Activated naive CD8-positive, alpha-beta T cell treated with anti-CD3 and anti-CD28 coated beads for 36 hours (primary cell): ENCODE data around the gene MTX2. TPM values are rescaled to one million over a fixed set of nuclear protein-coding genes. Genes with fewer than 3 reads are reported as not detected.
A peak's percentile ranks its signal among the peaks of the same experiment; 100 is the strongest.
"Not testable (repeated sequence)": the region's sequence is repeated elsewhere in the genome, so short reads cannot be mapped to it uniquely, and the experiment has no call there.

Experiments used
- DNase-seq: peaks from one replicate; pipeline ENCODE4 v3.0.0; 2021
- H3K27ac Mint-ChIP-seq: one replicate; pipeline ENCODE4 v1.8.0; 2022; ENCODE audit warnings: mild to moderate bottlenecking, moderate library complexity, mixed read lengths
- H3K27me3 Mint-ChIP-seq: one replicate; pipeline ENCODE4 v1.8.0; 2022; ENCODE audit warnings: mild to moderate bottlenecking, mixed read lengths
- H3K36me3 Mint-ChIP-seq: one replicate; pipeline ENCODE4 v1.8.0; 2021; ENCODE audit warnings: mild to moderate bottlenecking, mixed read lengths
- H3K4me1 Mint-ChIP-seq: one replicate; pipeline ENCODE4 v1.8.0; 2021; ENCODE audit warnings: mixed read lengths
- H3K4me3 Mint-ChIP-seq: one replicate; pipeline ENCODE4 v1.8.0; 2022; ENCODE audit warnings: mild to moderate bottlenecking, moderate library complexity, mixed read lengths
- H3K9me3 Mint-ChIP-seq: one replicate; pipeline ENCODE4 v1.8.0; 2022; ENCODE audit warnings: mixed read lengths
- total RNA-seq, 2 experiments: library from RNA; stranded (reverse); gene quantifications; one replicate each; pipeline ENCODE4 v1.2.3, GENCODE V29; 2021

Gene MTX2
- total RNA-seq, 2 experiments from 2014 or later, result 28.8 to 30.0 TPM

DNA sequence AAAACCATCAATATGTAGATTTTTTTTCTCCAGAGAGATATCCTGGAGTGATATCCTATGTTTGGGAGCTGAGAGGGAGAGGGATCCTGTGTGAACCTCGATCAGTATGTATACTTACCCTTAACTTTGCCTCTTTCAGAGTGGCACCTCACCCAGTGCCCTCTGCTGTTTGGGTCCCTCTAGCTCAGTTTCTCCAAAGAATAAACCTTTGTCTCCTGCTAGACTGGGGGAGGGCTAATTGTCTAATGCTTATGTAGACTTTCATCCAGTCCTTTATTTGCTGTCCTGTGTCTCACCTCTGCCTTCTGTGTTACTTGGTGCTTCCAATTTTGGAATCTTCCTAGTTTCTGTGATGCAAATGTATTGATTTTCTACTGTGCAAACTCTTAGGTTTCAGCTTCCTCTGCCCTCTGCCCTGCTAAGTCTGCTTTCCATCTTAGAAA is 48.4 kb downstream of the MTX2 start:
- peaks cover 2% of the 10 kb centered on the region for H3K4me1 Mint-ChIP-seq
- H3K27ac Mint-ChIP-seq, result no peak overlapping the region
- no peak for DNase-seq
- peaks cover 11% of the 10 kb centered on the region for H3K36me3 Mint-ChIP-seq
- H3K9me3 Mint-ChIP-seq, result no peaks in the 10 kb centered on the region
- H3K27me3 Mint-ChIP-seq, result no peaks in the 10 kb centered on the region
- H3K4me3 Mint-ChIP-seq, result no peak overlapping the region

- DNase-seq, result no peak
- H3K27me3 Mint-ChIP-seq, result no peaks in the 10 kb centered on the region
- peaks cover 7% of the 10 kb centered on the region for H3K36me3 Mint-ChIP-seq
- no peak overlapping the region for H3K27ac Mint-ChIP-seq
- H3K4me3 Mint-ChIP-seq, result no peak overlapping the region
- H3K4me1 Mint-ChIP-seq, result peaks cover 2% of the 10 kb centered on the region
- H3K9me3 Mint-ChIP-seq, result no peaks in the 10 kb centered on the region
Measured at GRCh38 chr2:176321916-176322315, 52.7 kb downstream of the MTX2 start.

DNA sequence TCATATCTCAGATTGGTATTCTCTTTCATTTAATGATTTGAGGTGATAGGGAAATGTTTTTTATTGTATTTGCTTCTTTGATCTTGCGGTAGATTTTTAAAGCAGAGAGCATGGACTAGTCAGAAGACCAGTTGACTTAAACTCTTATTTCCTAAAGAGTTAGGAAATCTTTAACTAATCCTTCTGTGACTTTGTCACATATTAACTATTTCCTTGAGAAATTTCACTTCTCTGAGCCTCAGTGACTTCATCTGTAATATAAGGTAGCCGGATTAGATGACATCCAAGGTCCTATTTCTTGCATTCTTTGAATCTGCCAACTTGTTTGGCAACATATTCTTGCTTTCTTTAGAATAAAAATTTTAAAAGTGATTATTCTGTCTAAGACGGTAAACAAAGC is 55.6 kb downstream of the MTX2 start:
- H3K9me3 Mint-ChIP-seq, result no peaks in the 10 kb centered on the region

GRCh38 chr2:176325732-176326131 is 56.5 kb downstream of the MTX2 start:
- peaks cover 8% of the 10 kb centered on the region for H3K36me3 Mint-ChIP-seq
- H3K9me3 Mint-ChIP-seq, result no peaks in the 10 kb centered on the region
- no peaks in the 10 kb centered on the region for H3K4me1 Mint-ChIP-seq
- DNase-seq, result no peak
- no peaks in the 10 kb centered on the region for H3K27me3 Mint-ChIP-seq
- H3K27ac Mint-ChIP-seq, result no peak overlapping the region
- no peak overlapping the region for H3K4me3 Mint-ChIP-seq

More for the DNA sequence above, 55.6 kb downstream of the MTX2 start:
- peaks cover 2% of the 10 kb centered on the region for H3K4me1 Mint-ChIP-seq
- no peak overlapping the region for H3K4me3 Mint-ChIP-seq
- no peaks in the 10 kb centered on the region for H3K27me3 Mint-ChIP-seq
- H3K36me3 Mint-ChIP-seq, result peaks cover 10% of the 10 kb centered on the region
- DNase-seq, result no peak
- no peak overlapping the region for H3K27ac Mint-ChIP-seq

- no peaks in the 10 kb centered on the region for H3K9me3 Mint-ChIP-seq
- H3K27ac Mint-ChIP-seq, result no peak overlapping the region
- DNase-seq, result no peak
- H3K4me3 Mint-ChIP-seq, result no peak overlapping the region
- peaks cover 13% of the 10 kb centered on the region for H3K36me3 Mint-ChIP-seq
- no peaks in the 10 kb centered on the region for H3K4me1 Mint-ChIP-seq
- H3K27me3 Mint-ChIP-seq, result no peaks in the 10 kb centered on the region
Measured at GRCh38 chr2:176328149-176328548, 58.9 kb downstream of the MTX2 start.

DNA sequence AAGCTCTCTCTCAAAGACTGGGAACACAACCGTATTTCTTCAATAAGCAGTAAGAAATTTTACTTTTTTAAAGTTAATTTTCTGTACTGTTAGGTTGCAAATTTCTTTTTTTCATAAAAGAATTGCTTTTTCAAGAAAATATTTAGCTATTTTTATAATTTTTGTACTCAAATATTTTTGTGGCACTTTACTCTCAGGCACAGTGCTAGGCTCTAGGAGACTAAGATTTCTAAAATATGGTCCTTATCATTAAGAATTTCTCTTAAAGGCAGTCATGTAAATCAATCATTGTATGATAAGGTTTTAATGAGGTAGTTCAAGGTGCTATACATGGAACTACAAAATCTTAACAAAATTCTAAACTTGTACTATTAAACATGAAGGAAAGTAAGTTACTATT is 61.4 kb downstream of the MTX2 start:
- no peaks in the 10 kb centered on the region for H3K4me1 Mint-ChIP-seq
- no peak overlapping the region for H3K4me3 Mint-ChIP-seq
- H3K27me3 Mint-ChIP-seq, result no peaks in the 10 kb centered on the region

DNA sequence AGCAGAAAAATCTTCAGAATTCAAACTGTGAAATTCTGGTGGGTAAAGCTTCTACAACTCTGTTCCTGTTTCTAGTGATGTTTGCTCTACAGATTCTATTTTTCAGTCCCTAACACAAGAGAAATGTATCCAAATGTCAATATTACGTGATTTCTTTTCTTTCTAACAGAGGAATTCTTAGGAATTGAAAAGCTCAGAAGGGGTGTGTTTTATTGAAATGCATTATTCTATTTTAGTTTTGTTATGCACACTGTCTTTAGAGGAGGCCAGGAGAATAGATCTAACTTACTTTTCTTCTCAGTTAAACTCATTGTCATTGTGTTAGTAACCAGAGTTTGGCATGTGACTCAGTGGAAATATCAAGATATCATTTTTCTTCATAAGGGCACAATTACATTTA is 62.4 kb downstream of the MTX2 start:
- peaks cover 14% of the 10 kb centered on the region for H3K36me3 Mint-ChIP-seq
- H3K9me3 Mint-ChIP-seq, result no peaks in the 10 kb centered on the region
- no peaks in the 10 kb centered on the region for H3K4me1 Mint-ChIP-seq
- no peak for DNase-seq
- H3K4me3 Mint-ChIP-seq, result no peak overlapping the region
- H3K27me3 Mint-ChIP-seq, result no peaks in the 10 kb centered on the region
- H3K27ac Mint-ChIP-seq, result no peak overlapping the region

More for the DNA sequence above, 61.4 kb downstream of the MTX2 start:
- Mint-ChIP-seq H3K9me3 (no peaks in the 10 kb centered on the region), H3K36me3 (peaks cover 16% of the 10 kb centered on the region), H3K27ac (no peak overlapping the region)
- DNase-seq, result no peak

GRCh38 chr2:176334729-176335128 is 65.5 kb downstream of the MTX2 start:
- no peaks in the 10 kb centered on the region for H3K9me3 Mint-ChIP-seq
- no peaks in the 10 kb centered on the region for H3K27me3 Mint-ChIP-seq
- peaks cover 25% of the 10 kb centered on the region for H3K36me3 Mint-ChIP-seq
- no peaks in the 10 kb centered on the region for H3K4me1 Mint-ChIP-seq
- DNase-seq, result no peak
- H3K4me3 Mint-ChIP-seq, result no peak overlapping the region
- peak overlapping the region; percentile 42 for H3K27ac Mint-ChIP-seq

DNA sequence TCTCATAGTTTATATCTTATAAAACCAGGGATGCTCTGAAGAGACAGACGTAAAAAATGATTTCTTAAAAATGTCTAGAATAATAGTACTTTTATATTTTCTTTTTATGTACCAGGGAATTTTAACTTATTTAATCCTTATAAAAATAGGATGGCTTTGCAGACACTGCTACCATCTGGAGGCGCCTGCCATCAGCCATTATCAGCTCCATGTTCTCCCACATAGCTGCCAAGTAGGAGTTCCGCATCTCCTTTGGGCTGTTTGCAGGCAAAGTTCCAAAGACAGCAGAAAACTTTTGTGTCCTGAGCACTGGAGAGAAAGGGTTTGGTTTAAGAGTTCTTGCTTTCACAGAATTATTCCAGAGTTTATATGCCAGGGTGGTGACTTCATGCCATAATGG is 69.2 kb downstream of the MTX2 start:
- no peaks in the 10 kb centered on the region for H3K4me1 Mint-ChIP-seq
- peaks cover 18% of the 10 kb centered on the region for H3K36me3 Mint-ChIP-seq
- no peaks in the 10 kb centered on the region for H3K27me3 Mint-ChIP-seq
- no peaks in the 10 kb centered on the region for H3K9me3 Mint-ChIP-seq
- H3K4me3 Mint-ChIP-seq, result no peak overlapping the region
- no peak for DNase-seq
- no peak overlapping the region for H3K27ac Mint-ChIP-seq

DNA sequence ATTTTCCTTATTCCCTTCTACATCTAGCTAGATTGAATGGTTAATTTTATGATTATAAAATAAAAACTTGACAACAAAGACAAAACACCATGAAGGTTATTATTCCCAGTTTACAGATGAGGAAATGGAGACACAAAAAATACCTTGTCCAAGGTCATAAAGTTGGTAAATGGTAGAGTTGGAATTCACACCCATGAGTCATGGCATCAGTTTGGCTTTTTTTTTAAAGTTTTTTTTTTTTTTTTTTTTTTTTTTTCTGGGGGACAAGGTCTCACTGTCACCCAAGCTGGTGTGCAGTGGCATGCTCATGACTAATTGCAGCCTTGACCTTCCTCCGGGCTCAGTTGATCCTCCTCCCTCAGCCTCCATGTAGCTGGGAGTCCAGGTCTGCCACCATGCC is 70.0 kb downstream of the MTX2 start:
- no peaks in the 10 kb centered on the region for H3K27me3 Mint-ChIP-seq
- H3K27ac Mint-ChIP-seq, result no peak overlapping the region
- no peaks in the 10 kb centered on the region for H3K9me3 Mint-ChIP-seq
- H3K36me3 Mint-ChIP-seq, result peaks cover 18% of the 10 kb centered on the region
- no peak overlapping the region for H3K4me3 Mint-ChIP-seq
- no peaks in the 10 kb centered on the region for H3K4me1 Mint-ChIP-seq
- no peak for DNase-seq

- Mint-ChIP-seq H3K27ac (no peak overlapping the region), H3K36me3 (peaks cover 5% of the 10 kb centered on the region), H3K4me3 (no peak overlapping the region), H3K9me3 (peaks cover 1% of the 10 kb centered on the region), H3K27me3 (peaks cover 4% of the 10 kb centered on the region), H3K4me1 (no peaks in the 10 kb centered on the region)
- no peak for DNase-seq
Measured at GRCh38 chr2:176356251-176356650, 87.0 kb downstream of the MTX2 start.

DNA sequence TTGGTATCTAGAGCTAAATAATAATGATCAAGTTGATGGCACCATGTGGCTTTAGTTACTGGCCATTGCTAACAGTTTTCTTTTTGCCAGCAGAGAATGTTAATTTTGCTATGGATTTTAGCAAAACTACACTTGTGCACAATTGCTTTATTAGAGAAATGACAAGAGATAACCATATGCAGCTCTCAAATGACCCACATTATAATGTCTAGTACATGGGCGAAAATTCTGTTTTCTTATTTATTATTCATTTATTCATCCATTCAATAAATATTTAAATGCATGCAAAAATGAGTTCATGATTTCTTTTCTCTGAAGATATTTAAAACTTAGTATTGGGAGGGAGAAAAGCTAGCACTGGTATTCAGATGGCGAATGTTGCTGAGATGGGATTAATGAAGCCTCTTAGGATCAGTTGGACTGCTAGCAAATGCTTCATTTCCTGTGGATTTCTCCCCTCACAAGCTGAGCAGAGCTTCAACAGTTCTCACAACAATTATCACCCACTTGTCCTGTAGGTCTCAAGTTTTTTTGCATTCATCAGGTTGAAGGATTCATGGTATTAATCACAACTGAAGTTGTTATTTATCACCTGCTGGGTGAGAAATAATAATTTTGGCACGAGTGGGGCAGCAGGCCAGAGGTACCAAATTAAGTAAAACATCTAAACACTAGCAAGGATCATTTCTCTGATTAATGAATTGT is 95.2 kb downstream of the MTX2 start:
- no peak for DNase-seq
- H3K9me3 Mint-ChIP-seq, result peaks cover 4% of the 10 kb centered on the region
- no peak overlapping the region for H3K4me3 Mint-ChIP-seq
- H3K27ac Mint-ChIP-seq, result no peak overlapping the region
- no peaks in the 10 kb centered on the region for H3K36me3 Mint-ChIP-seq
- H3K27me3 Mint-ChIP-seq, result peaks cover 10% of the 10 kb centered on the region
- no peaks in the 10 kb centered on the region for H3K4me1 Mint-ChIP-seq

GRCh38 chr2:176368349-176368748 is 99.1 kb downstream of the MTX2 start:
- H3K4me3 Mint-ChIP-seq, result no peak overlapping the region
- no peak for DNase-seq
- H3K27me3 Mint-ChIP-seq, result peaks cover 9% of the 10 kb centered on the region
- no peaks in the 10 kb centered on the region for H3K36me3 Mint-ChIP-seq
- H3K4me1 Mint-ChIP-seq, result no peaks in the 10 kb centered on the region
- peaks cover 4% of the 10 kb centered on the region for H3K9me3 Mint-ChIP-seq
- H3K27ac Mint-ChIP-seq, result no peak overlapping the region

DNA sequence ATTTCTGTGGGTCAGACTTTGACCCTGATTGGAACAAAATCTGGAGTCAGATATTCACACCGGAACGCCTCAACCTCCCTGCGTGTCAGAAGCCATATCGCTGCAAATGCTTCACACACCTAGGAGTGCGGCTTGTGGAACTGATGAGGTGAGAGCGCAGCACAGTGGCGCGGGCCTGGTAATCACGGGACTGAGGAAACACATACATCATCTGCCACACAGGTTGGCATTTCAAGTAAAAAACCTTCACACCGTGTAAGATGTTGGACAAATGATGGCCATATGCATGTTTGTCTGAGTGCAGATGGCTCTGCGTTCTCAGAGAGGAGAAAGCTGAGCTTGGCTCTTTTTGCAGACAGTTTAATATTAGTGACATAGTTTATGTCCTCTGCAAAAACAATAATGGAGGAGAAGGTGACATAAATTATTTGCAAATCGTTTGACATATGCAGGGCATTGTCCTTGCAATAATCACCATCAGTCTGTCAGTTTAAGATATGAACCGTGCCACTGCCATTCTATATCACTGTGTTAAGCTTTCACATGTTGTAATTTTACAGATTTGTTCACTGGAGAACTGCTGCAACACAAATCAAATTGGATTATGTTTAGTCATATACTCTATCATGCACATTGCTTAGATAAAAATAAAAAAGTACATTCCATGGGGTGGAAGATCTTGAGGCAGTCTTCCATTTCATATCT is 101.4 kb downstream of the MTX2 start:
- no peak overlapping the region for H3K4me3 Mint-ChIP-seq
- H3K4me1 Mint-ChIP-seq, result no peaks in the 10 kb centered on the region
- no peak for DNase-seq
- H3K27ac Mint-ChIP-seq, result no peak overlapping the region
- H3K9me3 Mint-ChIP-seq, result peaks cover 4% of the 10 kb centered on the region
- H3K36me3 Mint-ChIP-seq, result no peaks in the 10 kb centered on the region
- H3K27me3 Mint-ChIP-seq, result peaks cover 15% of the 10 kb centered on the region

GRCh38 chr2:176373155-176373554 is 103.9 kb downstream of the MTX2 start:
- DNase-seq, H3K36me3 Mint-ChIP-seq, H3K9me3 Mint-ChIP-seq, H3K4me1 Mint-ChIP-seq, H3K4me3 Mint-ChIP-seq, H3K27ac Mint-ChIP-seq: not testable (repeated sequence)
- H3K27me3 Mint-ChIP-seq, result peaks cover 19% of the 10 kb centered on the region

GRCh38 chr2:176378323-176378722 is 109.1 kb downstream of the MTX2 start:
- H3K9me3 Mint-ChIP-seq, result peaks cover 10% of the 10 kb centered on the region
- H3K36me3 Mint-ChIP-seq, result no peaks in the 10 kb centered on the region
- DNase-seq, result no peak
- H3K27me3 Mint-ChIP-seq, result peaks cover 31% of the 10 kb centered on the region
- no peak overlapping the region for H3K27ac Mint-ChIP-seq
- H3K4me1 Mint-ChIP-seq, result no peaks in the 10 kb centered on the region
- no peak overlapping the region for H3K4me3 Mint-ChIP-seq
